HG03342 (cell line): ENCODE data around the gene SRPK3.

Experiments used
- ATAC-seq: cut with Tn5 transposase; IDR thresholded peaks from one replicate; pipeline ENCODE4 v1.9.1; 2021; ENCODE audit warnings: mild to moderate bottlenecking, moderate library complexity; ENCODE audit not compliant: unreplicated experiment

The SRPK3 gene

GRCh38 chrX:153781428-153782047, 697 bp downstream of the SRPK3 start:
- ATAC-seq: no peak

- ATAC-seq: no peak
Observed at GRCh38 chrX:153782313-153782712, 1.5 kb downstream of the SRPK3 start.

- no peak for ATAC-seq
Observed at GRCh38 chrX:153782871-153783270, 2.0 kb downstream of the SRPK3 start.

GRCh38 chrX:153783378-153784013, 2.7 kb downstream of the SRPK3 start:
- ATAC-seq: no peak

- no peak for ATAC-seq
Observed at GRCh38 chrX:153784325-153784967, 3.6 kb downstream of the SRPK3 start.

GRCh38 chrX:153786669-153787068, 5.8 kb downstream of the SRPK3 start:
- ATAC-seq: no peak

- no peak for ATAC-seq
Observed at GRCh38 chrX:153789654-153790053, 8.8 kb downstream of the SRPK3 start.

- ATAC-seq: no peak
Observed at GRCh38 chrX:153791104-153791852, 10.4 kb downstream of the SRPK3 start.

GRCh38 chrX:153792368-153792767, 11.5 kb downstream of the SRPK3 start:
- ATAC-seq: no peak

GRCh38 chrX:153793291-153793690, 12.4 kb downstream of the SRPK3 start:
- ATAC-seq: no peak

- ATAC-seq: peak; percentile 89
Observed at GRCh38 chrX:153794018-153794896, 13.4 kb downstream of the SRPK3 start, which contains the start of the genes IDH3G and SSR4. IDH3G (minus strand) TSS chrX:153794375; CDS start chrX:153794326, 49 bp downstream. SSR4 (plus strand) TSS chrX:153794668; CDS start chrX:153794688, 20 bp downstream.

GRCh38 chrX:153794897-153795816, 14.3 kb downstream of the SRPK3 start:
- ATAC-seq: no peak

- ATAC-seq: no peak
Observed at GRCh38 chrX:153797415-153798015, 16.7 kb downstream of the SRPK3 start.

GRCh38 chrX:153799326-153799725, 18.5 kb downstream of the SRPK3 start:
- no peak for ATAC-seq

- ATAC-seq: no peak
Observed at GRCh38 chrX:153800177-153800722, 19.4 kb downstream of the SRPK3 start.

- ATAC-seq: no peak
Observed at GRCh38 chrX:153800746-153801145, 19.9 kb downstream of the SRPK3 start.

GRCh38 chrX:153801669-153802068, 20.8 kb downstream of the SRPK3 start:
- ATAC-seq: no peak

GRCh38 chrX:153802513-153803045, 21.7 kb downstream of the SRPK3 start:
- ATAC-seq: no peak
